Adipocyte (in vitro differentiated cells): Measurements from ENCODE around the gene LY6G5C.
A peak's percentile ranks its signal among the peaks of the same experiment; 100 is the strongest.

Experiments used
- DNase-seq: peaks from one replicate; pipeline ENCODE4 v3.0.0-alpha.2; 2015; ENCODE audit warnings: low read depth
- H3K27me3 ChIP-seq: replicated peaks from 2 replicates; pipeline ENCODE4 v1.7.0; 2013; ENCODE audit warnings: mild to moderate bottlenecking, low read length, moderate library complexity; ENCODE audit not compliant: control insufficient read depth, insufficient read depth
- H3K36me3 ChIP-seq: 2 replicates; pipeline ENCODE4 v1.7.0; 2013; ENCODE audit warnings: low read length, mild to moderate bottlenecking, moderate library complexity; ENCODE audit not compliant: control insufficient read depth, insufficient read depth, severe bottlenecking
- H3K4me1 ChIP-seq: 2 replicates; pipeline ENCODE4 v1.7.0; 2013; ENCODE audit warnings: mild to moderate bottlenecking, low read length, moderate library complexity; ENCODE audit not compliant: control insufficient read depth, insufficient read depth
- H3K4me3 ChIP-seq: 2 replicates; pipeline ENCODE4 v1.7.0; 2013; ENCODE audit warnings: mild to moderate bottlenecking, low read length, moderate library complexity
- H3K9ac ChIP-seq: 2 replicates; pipeline ENCODE4 v1.7.0; 2013; ENCODE audit warnings: mild to moderate bottlenecking, low read length, moderate library complexity
- H3K9me3 ChIP-seq: 2 replicates; pipeline ENCODE4 v1.7.0; 2013; ENCODE audit warnings: mild to moderate bottlenecking, low read length, moderate library complexity; ENCODE audit not compliant: control insufficient read depth

Gene LY6G5C

DNA sequence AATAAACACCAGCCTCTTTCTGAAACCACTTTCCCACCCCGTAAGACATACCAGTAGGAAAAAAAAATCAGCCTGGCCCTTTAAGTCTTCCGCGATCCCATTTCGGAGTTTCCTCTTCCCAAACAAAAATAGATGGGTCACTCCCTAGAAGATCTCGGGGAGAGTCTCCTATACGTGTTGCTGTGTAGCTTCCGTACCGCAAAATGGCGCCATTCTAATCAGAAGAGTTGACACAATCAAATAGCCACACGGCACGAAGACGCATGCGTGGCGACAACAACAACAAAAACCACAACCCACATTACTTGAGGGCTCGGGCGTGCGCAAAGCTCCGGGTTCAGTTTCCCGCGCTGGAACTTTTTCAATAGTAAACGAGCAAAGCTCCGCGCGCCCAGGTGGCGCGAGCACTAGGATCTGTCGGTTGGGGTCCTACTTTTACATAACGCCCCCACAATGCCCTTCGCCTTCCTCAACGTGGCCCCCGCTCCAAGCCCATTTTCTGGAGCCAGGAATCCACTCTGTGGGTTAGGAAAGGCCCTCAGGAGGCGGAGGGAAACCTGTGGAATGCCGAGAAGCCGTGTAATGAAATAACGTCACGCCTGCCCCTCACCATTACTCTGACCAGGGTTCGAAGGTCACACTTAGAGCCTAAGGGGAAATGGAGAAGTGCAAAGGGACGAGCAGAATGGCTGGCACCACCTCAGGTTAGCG is 15.9 kb downstream of the LY6G5C start, which contains the start of gene GPANK1:
GPANK1 (minus strand) TSS at position 208 of the 711 bp plus-strand sequence. CDS start 519 bp downstream, outside the sequence.
- peaks cover 41% of the 10 kb centered on the region for H3K36me3 ChIP-seq

GRCh38 chr6:31663961-31664789 is 16.7 kb downstream of the LY6G5C start:
- H3K4me3 ChIP-seq, result peak overlapping the region; percentile 98
- peaks cover 38% of the 10 kb centered on the region for H3K4me1 ChIP-seq
- no peaks in the 10 kb centered on the region for H3K9me3 ChIP-seq
- peaks cover 34% of the 10 kb centered on the region for H3K36me3 ChIP-seq
- no peaks in the 10 kb centered on the region for H3K27me3 ChIP-seq
- peak; percentile 69 for DNase-seq
- H3K9ac ChIP-seq, result peak overlapping the region; percentile 98

More for the DNA sequence above, 15.9 kb downstream of the LY6G5C start, which contains the start of gene GPANK1:
- no peaks in the 10 kb centered on the region for H3K9me3 ChIP-seq
- peak; percentile 96 for DNase-seq
- peak within 1 kb of the TSS; percentile 98 for H3K9ac ChIP-seq
- peak within 1 kb of the TSS; percentile 98 for H3K4me3 ChIP-seq
- peaks cover 33% of the 10 kb centered on the region for H3K4me1 ChIP-seq
- H3K27me3 ChIP-seq, result no peaks in the 10 kb centered on the region

- peaks cover 25% of the 10 kb centered on the region for H3K36me3 ChIP-seq
- H3K27me3 ChIP-seq, result no peaks in the 10 kb centered on the region
- H3K4me1 ChIP-seq, result peaks cover 47% of the 10 kb centered on the region
- peak overlapping the region; percentile 98 for H3K9ac ChIP-seq
- peak; percentile 59 for DNase-seq
- peak overlapping the region; percentile 98 for H3K4me3 ChIP-seq
- no peaks in the 10 kb centered on the region for H3K9me3 ChIP-seq
Measured at GRCh38 chr6:31663126-31663960, 17.5 kb downstream of the LY6G5C start.

- Histone ChIP-seq H3K36me3 (peaks cover 18% of the 10 kb centered on the region), H3K9me3 (no peaks in the 10 kb centered on the region), H3K9ac (no peak overlapping the region), H3K4me3 (no peak overlapping the region), H3K4me1 (peaks cover 50% of the 10 kb centered on the region), H3K27me3 (no peaks in the 10 kb centered on the region)
- DNase-seq, result no peak
Measured at GRCh38 chr6:31662124-31662723, 18.6 kb downstream of the LY6G5C start.

DNA sequence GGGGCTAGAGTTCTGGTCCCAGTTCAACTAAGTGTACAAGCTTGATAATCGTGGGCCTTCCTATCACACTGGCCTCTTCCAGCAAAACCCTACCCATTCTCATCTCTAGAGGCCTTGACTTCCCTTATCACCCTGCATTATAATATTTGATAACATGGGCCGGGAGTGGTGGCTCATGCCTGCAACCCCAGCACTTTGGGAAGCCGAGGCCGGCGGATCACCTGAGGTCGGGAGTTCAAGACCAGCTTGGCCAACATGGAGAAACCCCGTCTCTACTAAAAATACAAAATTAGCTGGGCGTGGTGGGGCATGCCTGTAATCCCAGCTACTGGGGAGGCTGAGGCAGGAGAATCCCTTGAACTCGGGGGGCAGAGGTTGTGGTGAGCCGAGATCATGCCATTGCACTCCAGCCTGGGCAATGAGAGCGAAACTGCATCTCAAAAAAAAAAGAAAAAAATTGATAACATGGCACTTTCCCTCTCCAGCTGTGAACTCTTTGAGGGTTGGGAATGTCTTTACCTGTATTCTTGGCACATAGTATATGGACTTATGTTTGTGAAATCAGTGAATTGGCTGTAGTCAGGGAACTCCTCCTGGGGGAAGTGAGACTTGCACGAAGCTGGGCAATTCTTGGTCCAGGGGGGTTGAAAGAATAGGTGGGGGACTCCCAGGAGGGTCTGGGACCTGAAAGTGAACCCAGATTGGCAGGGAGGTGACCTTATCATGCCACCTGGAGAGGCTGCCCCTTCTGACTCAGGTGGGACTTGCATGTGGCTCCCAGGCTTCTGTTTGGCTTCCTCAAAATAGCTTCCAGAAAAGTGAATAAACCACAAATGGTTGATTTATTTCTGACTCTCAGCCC is 19.4 kb downstream of the LY6G5C start:
- Histone ChIP-seq H3K27me3 (no peaks in the 10 kb centered on the region), H3K36me3 (peaks cover 17% of the 10 kb centered on the region), H3K4me1 (peaks cover 44% of the 10 kb centered on the region), H3K9me3 (no peaks in the 10 kb centered on the region), H3K9ac (peak overlapping the region; percentile 97), H3K4me3 (peak overlapping the region; percentile 98)
- no peak for DNase-seq

DNA sequence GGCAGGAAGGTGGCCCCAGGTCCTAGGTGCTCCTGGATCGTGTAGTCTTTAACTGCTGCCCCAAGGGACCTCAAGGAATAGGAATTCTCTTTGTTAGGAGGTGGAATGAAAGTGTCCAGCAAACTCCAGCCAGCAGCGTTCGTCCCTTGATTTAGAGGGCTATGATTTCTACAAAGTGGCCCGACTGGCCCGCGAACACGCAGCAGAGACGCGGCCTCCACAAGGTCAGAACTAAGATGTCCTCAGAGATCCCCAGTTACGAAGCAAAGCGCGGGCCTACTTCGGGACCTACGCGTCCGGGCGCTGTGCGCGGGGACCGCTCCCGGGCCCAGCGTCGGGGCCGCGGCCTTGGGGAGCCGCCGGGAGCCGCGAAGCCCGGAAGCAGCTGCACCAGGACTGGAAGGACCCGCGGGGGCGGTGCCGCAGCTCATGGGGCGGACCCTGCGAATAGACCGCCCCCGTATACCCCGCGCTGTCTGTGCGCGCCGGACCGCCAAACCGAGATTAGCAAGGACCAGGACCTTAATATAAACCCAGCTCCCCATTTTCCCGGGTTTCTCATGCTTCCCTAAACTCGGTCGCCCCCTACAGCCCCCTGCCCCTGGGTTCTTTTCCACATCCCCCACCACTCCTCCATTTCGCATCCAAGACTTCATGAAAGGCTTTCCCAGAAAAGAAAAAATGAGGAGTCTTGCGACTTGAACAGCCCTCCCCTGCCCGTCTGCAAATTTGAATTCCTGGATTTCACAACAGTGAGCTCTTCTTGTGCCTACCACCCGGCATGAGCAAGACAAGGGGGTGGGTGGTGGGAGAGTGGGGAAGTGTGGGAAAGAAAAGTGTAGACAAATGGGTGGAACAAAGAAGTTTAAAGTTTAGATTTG is 20.2 kb downstream of the LY6G5C start, which contains the start of gene C6orf47:
C6orf47 (minus strand) TSS at position 398 of the 881 bp plus-strand sequence. CDS start 831 bp downstream, outside the sequence.
- peak within 1 kb of the TSS; percentile 98 for H3K4me3 ChIP-seq
- peak within 1 kb of the TSS; percentile 97 for H3K9ac ChIP-seq
- no peaks in the 10 kb centered on the region for H3K9me3 ChIP-seq
- H3K4me1 ChIP-seq, result peaks cover 44% of the 10 kb centered on the region
- H3K27me3 ChIP-seq, result no peaks in the 10 kb centered on the region
- peak; percentile 93 for DNase-seq
- peaks cover 20% of the 10 kb centered on the region for H3K36me3 ChIP-seq

DNA sequence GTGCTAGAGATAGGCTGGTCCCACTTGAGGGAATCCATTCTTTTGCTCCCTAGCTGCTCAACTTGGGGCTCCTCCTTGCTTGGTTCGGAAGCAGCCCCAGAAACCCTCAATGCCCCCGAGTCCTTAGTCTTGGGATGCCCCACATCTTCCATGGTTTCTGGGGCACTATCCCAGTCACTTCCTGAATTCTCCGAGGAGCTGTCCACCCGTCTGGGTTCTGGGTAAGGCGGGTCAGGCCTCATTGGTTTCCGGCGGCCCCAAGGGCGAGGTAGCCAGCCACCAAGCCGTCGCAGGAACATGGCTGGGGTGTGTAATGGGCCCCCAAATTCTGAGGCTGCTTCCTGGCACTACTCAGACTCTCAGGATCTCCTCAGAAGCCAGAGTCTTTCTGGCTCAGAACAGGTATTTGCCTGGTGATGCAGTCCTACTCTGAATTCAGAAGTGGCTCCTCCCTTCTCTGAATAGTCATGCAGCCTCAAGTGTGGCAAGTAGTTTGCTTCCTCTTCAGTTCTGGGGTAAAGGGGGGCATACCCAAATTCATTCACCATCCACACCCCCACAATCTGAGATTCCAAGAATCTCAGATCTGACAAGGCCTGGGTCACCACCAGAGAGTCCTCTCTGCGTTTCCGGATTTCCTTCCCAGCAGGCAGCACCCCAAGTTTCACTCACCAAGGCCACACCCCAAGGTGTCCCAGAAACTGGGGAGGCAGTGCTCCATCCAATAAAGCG is 21.1 kb downstream of the LY6G5C start:
- Histone ChIP-seq H3K9ac (peak overlapping the region; percentile 97), H3K36me3 (peaks cover 20% of the 10 kb centered on the region), H3K4me1 (peaks cover 44% of the 10 kb centered on the region), H3K9me3 (no peaks in the 10 kb centered on the region), H3K27me3 (no peaks in the 10 kb centered on the region), H3K4me3 (peak overlapping the region; percentile 98)
- peak; percentile 50 for DNase-seq

DNA sequence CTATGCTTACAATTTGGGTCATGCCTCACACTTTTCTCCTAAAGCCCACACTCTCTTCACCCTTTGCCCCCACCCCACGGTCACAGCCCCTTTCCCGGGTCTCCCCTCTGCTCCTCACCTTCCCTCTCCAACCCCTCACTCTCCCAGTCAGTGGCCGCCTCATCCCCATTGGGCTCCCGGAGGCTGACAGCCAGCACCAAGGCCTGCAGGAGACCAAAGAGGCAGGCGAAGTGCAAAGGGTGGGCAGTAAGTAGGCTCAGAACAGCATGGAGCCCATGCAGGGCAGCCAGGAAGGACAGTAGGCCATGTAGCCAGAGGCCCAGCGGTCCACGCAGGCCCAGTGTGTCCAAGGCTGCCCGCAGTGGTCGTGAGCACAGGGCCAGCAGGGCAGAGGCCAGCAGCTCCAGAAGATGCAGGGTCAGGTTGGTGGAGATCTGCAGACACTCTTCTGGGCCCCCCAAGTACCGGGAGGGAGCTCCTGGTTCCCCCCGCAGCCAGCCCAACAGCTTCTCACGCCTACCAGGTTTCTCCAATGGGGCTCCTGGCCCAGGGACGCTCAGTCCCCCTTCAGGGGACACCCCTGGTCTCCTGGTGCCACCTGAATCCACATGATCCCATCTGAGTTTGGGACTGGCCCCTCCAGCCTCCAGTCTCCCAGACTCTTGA is 21.8 kb downstream of the LY6G5C start:
- Histone ChIP-seq H3K27me3 (no peaks in the 10 kb centered on the region), H3K4me1 (peaks cover 39% of the 10 kb centered on the region), H3K4me3 (peak overlapping the region; percentile 98), H3K9ac (peak overlapping the region; percentile 97), H3K9me3 (no peaks in the 10 kb centered on the region), H3K36me3 (peaks cover 20% of the 10 kb centered on the region)
- DNase-seq, result no peak
